K562 (cell line): Measurements from ENCODE around the gene ITGAL. TPM values are rescaled to one million over a fixed set of nuclear protein-coding genes. Genes with fewer than 3 reads are reported as not detected.

ENCODE experiments used
- BACH1 ChIP-seq: fragments of 200-800 bp; sonication (Bioruptor generic); IDR thresholded peaks from 2 replicates; pipeline ENCODE4 v1.6.1; 2016; ENCODE audit warnings: missing genetic modification characterization, missing compliant biosample characterization
- BRF2 ChIP-seq: IDR thresholded peaks from 3 replicates; pipeline ENCODE4 v1.6.1; 2011; ENCODE audit warnings: borderline replicate concordance, mild to moderate bottlenecking; ENCODE audit not compliant: insufficient read length, insufficient read depth
- E2F5 ChIP-seq: sonication (generic); formaldehyde crosslinking; IDR thresholded peaks from 2 replicates; pipeline ENCODE4 v1.8.0; 2022; ENCODE audit warnings: mild to moderate bottlenecking, missing genetic modification reagents
- FOS ChIP-seq: IDR thresholded peaks from 3 replicates; pipeline ENCODE4 v1.6.1; 2011; ENCODE audit not compliant: insufficient read length; ENCODE audit errors: extremely low read depth
- GABPA ChIP-seq: fragments of 200-800 bp; sonication (Bioruptor generic); conservative IDR thresholded peaks from 2 replicates; pipeline ENCODE4 v1.6.1; 2016; ENCODE audit warnings: low read depth, missing genetic modification characterization, missing compliant biosample characterization
- GATAD2A ChIP-seq: fragments of 450-650 bp; IDR thresholded peaks from 2 replicates; pipeline ENCODE4 v1.6.1; 2017
- GTF3C2 ChIP-seq: IDR thresholded peaks from 3 replicates; pipeline ENCODE4 v1.6.1; 2011; ENCODE audit warnings: borderline replicate concordance, mild to moderate bottlenecking, moderate library complexity; ENCODE audit not compliant: insufficient read length; ENCODE audit errors: extremely low read depth
- HOMEZ ChIP-seq: fragments of 250-450 bp; sonication (Bioruptor Pico); IDR thresholded peaks from 2 replicates; pipeline ENCODE4 v1.4.0; 2020; ENCODE audit warnings: mild to moderate bottlenecking, moderate library complexity
- JUND ChIP-seq, 2 experiments: IDR thresholded peaks; 2 replicates in 1 of 2; 3 replicates in 1 of 2; pipeline ENCODE4 v1.6.1; 2011; ENCODE audit warnings: borderline replicate concordance in 2 of 2, low read depth in 2 of 2, low read length in 2 of 2, improper control_type of control experiment in 1 of 2, missing biosample characterization in 1 of 2, missing genetic modification characterization in 1 of 2, missing genetic modification reagents in 1 of 2
- MBD2 ChIP-seq: sonication (generic); IDR thresholded peaks from 2 replicates; pipeline ENCODE4 v1.6.1; 2016; ENCODE audit warnings: low read depth, borderline replicate concordance
- MEF2D ChIP-seq: conservative IDR thresholded peaks from 2 replicates; pipeline ENCODE4 v1.6.1; 2016; ENCODE audit warnings: low read depth, missing genetic modification characterization, missing compliant biosample characterization
- NEUROD1 ChIP-seq: fragments of 150-350 bp; IDR thresholded peaks from 2 replicates; pipeline ENCODE4 v1.6.1; 2014; ENCODE audit warnings: borderline replicate concordance, low read length, low read depth; ENCODE audit not compliant: partially characterized antibody
- PHF8 ChIP-seq: fragments of 200-600 bp; sonication (generic); IDR thresholded peaks from 2 replicates; pipeline ENCODE4 v1.6.1; 2012; ENCODE audit warnings: mixed run types, mild to moderate bottlenecking, inconsistent platforms, low read length, moderate library complexity, borderline replicate concordance
- SIN3B ChIP-seq: fragments of 450-650 bp; IDR thresholded peaks from 2 replicates; pipeline ENCODE4 v1.6.1; 2017; ENCODE audit warnings: low read depth, mild to moderate bottlenecking, moderate library complexity
- SRSF1 ChIP-seq: fragments of 200-400 bp; formaldehyde crosslinking; IDR thresholded peaks from 2 replicates; pipeline ENCODE4 v1.6.1; 2017; ENCODE audit warnings: mild to moderate bottlenecking, low read depth, low read length, moderate library complexity
- TAF9B ChIP-seq: fragments of 450-650 bp; IDR thresholded peaks from 2 replicates; pipeline ENCODE4 v1.6.1; 2018; ENCODE audit warnings: mild to moderate bottlenecking; ENCODE audit not compliant: partially characterized antibody
- ZNF766 ChIP-seq: fragments of 200-800 bp; sonication (Bioruptor generic); conservative IDR thresholded peaks from 2 replicates; pipeline ENCODE4 v1.6.1; 2016; ENCODE audit warnings: missing genetic modification characterization, missing compliant biosample characterization
- polyA plus RNA-seq, 8 experiments: library from polyadenylated mRNA; depleted of rRNA in 4 of 8; stranded (reverse) in 5 of 8; unstranded in 3 of 8; fragments of >200 nt; fragmentation: Nextera tagmentation in 2 of 8; fragmentation: Illumina TruSeq in 1 of 8; extraction: Ambion mirVana in 2 of 8; extraction: Trizol in 1 of 8; gene quantifications; 2 replicates each; pipeline versions ENCODE4 v1.2.1 to v1.2.3, GENCODE V29; 2011 to 2014; ENCODE audit warnings: inconsistent platforms in 1 of 8, missing spikeins in 1 of 8
- total RNA-seq, 7 experiments: library from RNA; depleted of rRNA in 6 of 7; stranded (reverse); fragments of >200 nt in 6 of 7; fragmentation: Illumina TruSeq in 2 of 7; extraction: Trizol in 2 of 7; gene quantifications; 2 replicates each; pipeline versions ENCODE4 v1.2.1 to v1.2.3, GENCODE V29; 2011 to 2021; ENCODE audit warnings: low replicate concordance in 1 of 7

The ITGAL gene
- total and polyA plus RNA-seq, 9 of the 15 experiments (the other 6 are each of a cell fraction or from before 2014, with no cell fraction given) = 0.01 to 0.53 TPM; not detected in 7

- TF ChIP-seq GTF3C2 (no peak), E2F5 (CRISPR knock-in tag) (no peak), FOS (peak; percentile 77), HOMEZ (0 out of 2 replicates have a peak, but pooled peaks have one; percentile 22), TAF9B (peak; percentile 73), ZNF766 (CRISPR knock-in tag) (peak; percentile 86), SIN3B (peak; percentile 67), GATAD2A (0 out of 2 replicates have a peak, but pooled peaks have one; percentile 29), NEUROD1 (peak; percentile 52), BRF2 (no peak), SRSF1 (no peak), GABPA (tag) (peak; percentile 63), BACH1 (tag) (peak; percentile 86), PHF8 (peak; percentile 59; the same call in 1 of the 2 replicates), JUND (IDR thresholded peaks at IDR 0.05; ENCODE audit: borderline replicate concordance, low read depth, low read length) (no peak; the same call in 1 of the 2 replicates), JUND (tag; IDR thresholded peaks at IDR 0.05; ENCODE audit: borderline replicate concordance, low read depth, low read length) (peak; percentile 32; the same call in 1 of the 3 replicates), MEF2D (tag) (0 out of 2 replicates have a peak, but pooled peaks have one; percentile 47), MBD2 (peak; percentile 99)
These were observed 99.1 kb downstream of the ITGAL start, which contains the start of gene ZNF688 (continued) for GRCh38 chr16:30571445-30572322.
